ENCODE data around the gene SLC12A7. TPM values are rescaled to one million over a fixed set of nuclear protein-coding genes. Genes with fewer than 3 reads are reported as not detected.
A peak's percentile ranks its signal among the peaks of the same experiment; 100 is the strongest.

Gene SLC12A7
- total and polyA plus RNA-seq, 7 donors = 7.2 to 54.3 (median 16.8) TPM

DNA sequence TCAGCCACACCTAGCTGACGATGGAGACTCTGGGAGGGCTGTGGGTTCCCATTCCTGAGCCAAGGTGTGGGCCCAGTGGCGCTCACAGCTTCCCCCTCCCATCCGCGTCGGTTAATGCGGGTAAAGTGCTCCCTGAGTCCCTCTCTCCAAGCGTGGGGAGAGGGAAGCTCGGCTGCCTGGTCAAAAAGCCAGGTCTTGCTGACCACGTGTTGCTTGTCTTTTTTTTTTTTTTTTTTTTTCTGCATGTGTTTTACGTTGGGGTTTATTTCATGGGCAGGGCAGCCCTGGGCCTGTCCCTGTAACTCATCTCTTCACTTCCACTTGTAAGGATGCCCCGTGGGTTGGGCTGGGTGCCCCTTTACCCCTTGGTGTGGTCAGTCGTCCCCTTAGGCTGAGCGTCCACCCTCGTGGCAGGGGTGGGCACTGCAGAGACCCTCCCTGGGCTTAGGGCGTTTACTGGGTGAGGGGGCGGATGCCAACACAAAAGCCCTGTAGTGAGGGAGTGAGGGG lies 91.4 kb downstream of the SLC12A7 start:
- H3K27ac ChIP-seq = no peak overlapping the region
- H3K9me3 ChIP-seq = no peaks in the 10 kb centered on the region
- no peaks in the 10 kb centered on the region for H3K36me3 ChIP-seq
- peak; percentile 48 for DNase-seq
- no peaks in the 10 kb centered on the region for H3K4me1 ChIP-seq
- no peaks in the 10 kb centered on the region for H3K27me3 ChIP-seq
- intact Hi-C loops (cut with DNase I) = no loop called here
- TF ChIP-seq POLR2AphosphoS5 (IDR thresholded peaks at IDR 0.05) = no peak
- TF ChIP-seq, protein P1, sequence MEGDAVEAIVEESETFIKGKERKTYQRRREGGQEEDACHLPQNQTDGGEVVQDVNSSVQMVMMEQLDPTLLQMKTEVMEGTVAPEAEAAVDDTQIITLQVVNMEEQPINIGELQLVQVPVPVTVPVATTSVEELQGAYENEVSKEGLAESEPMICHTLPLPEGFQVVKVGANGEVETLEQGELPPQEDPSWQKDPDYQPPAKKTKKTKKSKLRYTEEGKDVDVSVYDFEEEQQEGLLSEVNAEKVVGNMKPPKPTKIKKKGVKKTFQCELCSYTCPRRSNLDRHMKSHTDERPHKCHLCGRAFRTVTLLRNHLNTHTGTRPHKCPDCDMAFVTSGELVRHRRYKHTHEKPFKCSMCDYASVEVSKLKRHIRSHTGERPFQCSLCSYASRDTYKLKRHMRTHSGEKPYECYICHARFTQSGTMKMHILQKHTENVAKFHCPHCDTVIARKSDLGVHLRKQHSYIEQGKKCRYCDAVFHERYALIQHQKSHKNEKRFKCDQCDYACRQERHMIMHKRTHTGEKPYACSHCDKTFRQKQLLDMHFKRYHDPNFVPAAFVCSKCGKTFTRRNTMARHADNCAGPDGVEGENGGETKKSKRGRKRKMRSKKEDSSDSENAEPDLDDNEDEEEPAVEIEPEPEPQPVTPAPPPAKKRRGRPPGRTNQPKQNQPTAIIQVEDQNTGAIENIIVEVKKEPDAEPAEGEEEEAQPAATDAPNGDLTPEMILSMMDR (IDR thresholded peaks at IDR 0.05) = no peak
- no peak for TF ChIP-seq EP300 (IDR thresholded peaks at IDR 0.05)
- TF ChIP-seq POLR2A (IDR thresholded peaks at IDR 0.05) = no peak
- no peak overlapping the region for H3K4me3 ChIP-seq
- 48 to 77% methylated on average over 16 of the region's 16 CpGs for WGBS, 2 donors

- H3K4me3 ChIP-seq = no peak overlapping the region
- no peaks in the 10 kb centered on the region for H3K27me3 ChIP-seq
- 86 to 88% methylated on average over 37 of the region's 37 CpGs for WGBS, 2 donors
- H3K4me1 ChIP-seq = no peaks in the 10 kb centered on the region
- TF ChIP-seq EP300 (IDR thresholded peaks at IDR 0.05) (no peak), POLR2AphosphoS5 (IDR thresholded peaks at IDR 0.05) (no peak), POLR2A (IDR thresholded peaks at IDR 0.05) (no peak)
- TF ChIP-seq, protein P1 (IDR thresholded peaks at IDR 0.05) = no peak
- no peaks in the 10 kb centered on the region for H3K36me3 ChIP-seq
- intact Hi-C loops (cut with DNase I) = no loop called here
- no peak overlapping the region for H3K27ac ChIP-seq
- no peaks in the 10 kb centered on the region for H3K9me3 ChIP-seq
- peak; percentile 50 for DNase-seq
Measured at GRCh38 chr5:1019001-1019905, 92.6 kb downstream of the SLC12A7 start.

DNA sequence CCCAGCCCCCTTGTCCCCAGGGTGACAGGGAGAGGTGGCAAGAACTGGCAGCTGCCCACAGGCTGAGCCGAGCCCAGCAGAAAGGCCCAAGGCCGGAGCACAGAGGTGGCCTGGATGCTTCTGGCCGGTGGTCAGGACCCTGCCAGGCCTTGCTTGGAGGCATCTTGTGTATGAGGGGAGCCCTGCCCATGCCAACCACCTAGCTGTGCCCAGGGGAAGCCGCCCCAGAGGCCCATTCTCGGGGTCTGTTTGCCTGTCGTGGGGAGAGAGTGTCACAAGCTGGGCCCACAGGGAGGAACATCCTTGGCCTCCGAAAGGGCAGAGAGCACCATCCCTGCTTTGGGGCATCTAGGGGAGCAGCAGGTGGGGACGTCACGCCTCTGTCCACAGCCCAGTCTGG lies 93.3 kb downstream of the SLC12A7 start:
- intact Hi-C loops (cut with DNase I) = no loop called here
- no peaks in the 10 kb centered on the region for H3K27me3 ChIP-seq
- TF ChIP-seq POLR2A (IDR thresholded peaks at IDR 0.05) = no peak
- no peak for TF ChIP-seq POLR2AphosphoS5 (IDR thresholded peaks at IDR 0.05)
- no peak for TF ChIP-seq EP300 (IDR thresholded peaks at IDR 0.05)
- TF ChIP-seq, protein P1 (IDR thresholded peaks at IDR 0.05) = no peak
- WGBS, 2 donors = 88 to 94% methylated on average over 9 of the region's 9 CpGs
- no peaks in the 10 kb centered on the region for H3K9me3 ChIP-seq
- peak; percentile 53 for DNase-seq
- H3K36me3 ChIP-seq = no peaks in the 10 kb centered on the region
- H3K27ac ChIP-seq = no peak overlapping the region
- H3K4me1 ChIP-seq = no peaks in the 10 kb centered on the region
- H3K4me3 ChIP-seq = no peak overlapping the region

- WGBS, 2 donors = 91 to 93% methylated on average over 19 of the region's 19 CpGs
- Histone ChIP-seq H3K27ac (no peak overlapping the region), H3K4me3 (no peak overlapping the region), H3K4me1 (no peaks in the 10 kb centered on the region), H3K27me3 (no peaks in the 10 kb centered on the region), H3K36me3 (no peaks in the 10 kb centered on the region), H3K9me3 (no peaks in the 10 kb centered on the region)
- intact Hi-C loops (cut with DNase I) = no loop called here
- DNase-seq = peak; percentile 56
- no peak for TF ChIP-seq POLR2AphosphoS5 (IDR thresholded peaks at IDR 0.05)
- no peak for TF ChIP-seq POLR2A (IDR thresholded peaks at IDR 0.05)
- no peak for TF ChIP-seq EP300 (IDR thresholded peaks at IDR 0.05)
- TF ChIP-seq, protein P1 (IDR thresholded peaks at IDR 0.05) = no peak
Measured at GRCh38 chr5:1017691-1018455, 94.0 kb downstream of the SLC12A7 start.

Measured in sigmoid colon (tissue), 7 donors.